Ishikawa (cell line): Measurements from ENCODE around the gene BUD31.

ENCODE experiments used
- CEBPB ChIP-seq: IDR thresholded peaks from 2 replicates; pipeline ENCODE4 v1.6.1; 2012
- EGR1 ChIP-seq: IDR thresholded peaks from 2 replicates; pipeline ENCODE4 v1.6.1; 2012
- EP300 ChIP-seq: IDR thresholded peaks from 2 replicates; pipeline ENCODE4 v1.6.1; 2012; ENCODE audit warnings: borderline replicate concordance
- FOXM1 ChIP-seq: IDR thresholded peaks from 2 replicates; pipeline ENCODE4 v1.6.1; 2012; ENCODE audit warnings: low read depth, borderline replicate concordance
- RAD21 ChIP-seq: IDR thresholded peaks from 2 replicates; pipeline ENCODE4 v1.6.1; 2012; ENCODE audit warnings: low read depth
- TAF1 ChIP-seq: IDR thresholded peaks from 2 replicates; pipeline ENCODE4 v1.6.1; 2012; ENCODE audit warnings: low read depth, mild to moderate bottlenecking
- TCF12 ChIP-seq: IDR thresholded peaks from 2 replicates; pipeline ENCODE4 v1.6.1; 2012; ENCODE audit warnings: low read depth
- YY1 ChIP-seq: IDR thresholded peaks from 2 replicates; pipeline ENCODE4 v1.6.1; 2012; ENCODE audit warnings: low read depth
- ZBTB7A ChIP-seq: IDR thresholded peaks from 2 replicates; pipeline ENCODE4 v1.6.1; 2012; ENCODE audit warnings: low read depth
- TF ChIP-seq, protein P1 (sequence below): IDR thresholded peaks from 2 replicates; pipeline ENCODE4 v1.6.1; 2012; ENCODE audit warnings: low read depth, mild to moderate bottlenecking
- TF ChIP-seq, protein P2 (sequence below): IDR thresholded peaks from 2 replicates; pipeline ENCODE4 v1.6.1; 2012

DNA sequence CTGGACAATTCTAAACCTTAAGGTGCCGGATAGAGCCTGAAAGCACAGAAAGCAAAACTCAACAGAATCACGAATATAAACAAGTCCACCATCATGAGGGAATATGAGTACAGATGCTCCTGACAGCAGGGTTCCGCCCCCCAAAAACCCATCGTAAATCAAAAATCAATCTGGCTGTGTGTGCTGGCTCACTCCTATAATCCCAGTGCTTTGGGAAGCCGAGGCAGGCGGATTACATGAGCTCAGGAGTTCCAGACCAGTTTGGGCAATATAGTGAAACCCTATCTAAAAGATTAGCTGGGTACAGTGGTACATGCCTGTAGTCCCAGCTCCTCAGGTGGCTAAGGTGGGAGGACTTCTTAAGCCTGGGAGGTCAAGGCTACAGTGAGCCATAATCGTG, 12.2 kb downstream of the BUD31 start:
- TF ChIP-seq, protein P1, sequence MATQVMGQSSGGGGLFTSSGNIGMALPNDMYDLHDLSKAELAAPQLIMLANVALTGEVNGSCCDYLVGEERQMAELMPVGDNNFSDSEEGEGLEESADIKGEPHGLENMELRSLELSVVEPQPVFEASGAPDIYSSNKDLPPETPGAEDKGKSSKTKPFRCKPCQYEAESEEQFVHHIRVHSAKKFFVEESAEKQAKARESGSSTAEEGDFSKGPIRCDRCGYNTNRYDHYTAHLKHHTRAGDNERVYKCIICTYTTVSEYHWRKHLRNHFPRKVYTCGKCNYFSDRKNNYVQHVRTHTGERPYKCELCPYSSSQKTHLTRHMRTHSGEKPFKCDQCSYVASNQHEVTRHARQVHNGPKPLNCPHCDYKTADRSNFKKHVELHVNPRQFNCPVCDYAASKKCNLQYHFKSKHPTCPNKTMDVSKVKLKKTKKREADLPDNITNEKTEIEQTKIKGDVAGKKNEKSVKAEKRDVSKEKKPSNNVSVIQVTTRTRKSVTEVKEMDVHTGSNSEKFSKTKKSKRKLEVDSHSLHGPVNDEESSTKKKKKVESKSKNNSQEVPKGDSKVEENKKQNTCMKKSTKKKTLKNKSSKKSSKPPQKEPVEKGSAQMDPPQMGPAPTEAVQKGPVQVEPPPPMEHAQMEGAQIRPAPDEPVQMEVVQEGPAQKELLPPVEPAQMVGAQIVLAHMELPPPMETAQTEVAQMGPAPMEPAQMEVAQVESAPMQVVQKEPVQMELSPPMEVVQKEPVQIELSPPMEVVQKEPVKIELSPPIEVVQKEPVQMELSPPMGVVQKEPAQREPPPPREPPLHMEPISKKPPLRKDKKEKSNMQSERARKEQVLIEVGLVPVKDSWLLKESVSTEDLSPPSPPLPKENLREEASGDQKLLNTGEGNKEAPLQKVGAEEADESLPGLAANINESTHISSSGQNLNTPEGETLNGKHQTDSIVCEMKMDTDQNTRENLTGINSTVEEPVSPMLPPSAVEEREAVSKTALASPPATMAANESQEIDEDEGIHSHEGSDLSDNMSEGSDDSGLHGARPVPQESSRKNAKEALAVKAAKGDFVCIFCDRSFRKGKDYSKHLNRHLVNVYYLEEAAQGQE, result no peak
- TF ChIP-seq FOXM1 (no peak), RAD21 (no peak), YY1 (no peak), EP300 (no peak), TAF1 (no peak), ZBTB7A (no peak), CEBPB (no peak), TCF12 (no peak; the same call in 1 of the 2 replicates), EGR1 (no peak)
- TF ChIP-seq, protein P2, sequence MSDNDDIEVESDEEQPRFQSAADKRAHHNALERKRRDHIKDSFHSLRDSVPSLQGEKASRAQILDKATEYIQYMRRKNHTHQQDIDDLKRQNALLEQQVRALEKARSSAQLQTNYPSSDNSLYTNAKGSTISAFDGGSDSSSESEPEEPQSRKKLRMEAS, result no peak
